Measurements from ENCODE around the gene TMEM61. TPM values are rescaled to one million over a fixed set of nuclear protein-coding genes. Genes with fewer than 3 reads are reported as not detected.
A peak's percentile ranks its signal among the peaks of the same experiment; 100 is the strongest.

The TMEM61 gene
- total and polyA plus RNA-seq, 2 of the 8 experiments (the other 6 are each of a cell fraction or from before 2014, with no cell fraction given): 0.54 to 1.4 TPM

DNA sequence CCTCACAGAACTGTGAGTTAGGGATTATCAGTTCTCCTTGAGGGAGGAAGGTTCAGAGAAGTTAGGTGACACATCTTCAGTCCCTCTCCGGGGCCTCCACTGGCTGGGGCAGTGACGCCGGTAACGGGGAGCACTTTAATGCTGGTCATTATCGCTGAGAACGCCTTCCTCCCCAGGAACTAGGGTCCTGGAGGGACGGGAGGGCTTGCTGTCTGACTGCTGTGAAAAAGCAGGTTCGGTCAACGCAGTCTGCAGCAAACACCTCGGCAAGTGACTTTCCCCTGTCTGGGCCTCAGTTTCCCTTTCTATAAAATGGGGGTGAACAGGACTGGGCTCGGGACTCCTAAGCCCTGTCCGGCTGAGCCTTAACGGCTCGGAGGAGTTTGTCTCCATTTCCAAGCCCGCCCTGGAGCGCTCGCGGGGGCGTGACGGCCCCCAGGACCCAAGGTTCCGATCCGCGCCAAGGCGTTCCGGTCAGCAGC, 341 bp upstream of the TMEM61 start:
- Histone ChIP-seq H2BK12ac (ENCODE audit: low read depth, low read length) (peak overlapping the region; percentile 95), H3K9me3 (ENCODE audit: insufficient read depth in 2 of 2, low read depth in 1 of 2, low read length in 1 of 2) (no peaks in the 10 kb centered on the region), H3K27me3 (replicated peaks in 1 of 4; ENCODE audit: control insufficient read depth in 3 of 4, extremely low read depth in 1 of 4, insufficient read depth in 3 of 4, low read length in 3 of 4) (peaks cover 0 to 29% (median 18%) of the 10 kb centered on the region in 4 experiments; a peak in 6 of 7 replicates), H3K56ac (replicated peaks; ENCODE audit: insufficient read length, low read depth, low read length) (no peak overlapping the region), H2BK120ac (replicated peaks; ENCODE audit: low read depth, low read length) (no peak overlapping the region), H3K4me3 (ENCODE audit: extremely low read depth in 1 of 4, insufficient read depth in 2 of 4, low read depth in 3 of 4, low read length in 4 of 4) (peak overlapping the region; percentile 39 to 66 (median 50)), H2BK15ac (ENCODE audit: low read length) (peak overlapping the region; percentile 97; the same call in 1 of the 2 replicates), H3K36me3 (ENCODE audit: control insufficient read depth in 2 of 4, insufficient read depth in 4 of 4, low read length in 3 of 4) (no peaks in the 10 kb centered on the region), H4K5ac (ENCODE audit: insufficient read length, low read depth, low read length) (no peak overlapping the region), H4K91ac (replicated peaks; ENCODE audit: insufficient read length, low read length) (no peak overlapping the region), H4K8ac (ENCODE audit: extremely low read depth, insufficient read depth, low read length) (peak overlapping the region; percentile 90; the same call in 1 of the 2 replicates), H3K79me1 (ENCODE audit: low read depth, low read length) (no peaks in the 10 kb centered on the region), H2BK5ac (ENCODE audit: low read depth, low read length) (no peak overlapping the region), H3K9ac (replicated peaks in 1 of 4; ENCODE audit: extremely low read depth in 1 of 4, low read depth in 3 of 4, low read length in 3 of 4) (no peak overlapping the region; a peak in 1 of 7 replicates), H3K18ac (ENCODE audit: extremely low read depth, low read length) (0 out of 2 replicates have a peak overlapping the region, but pooled peaks have one; percentile 27), H3K14ac (ENCODE audit: insufficient read length) (no peak overlapping the region), H3K23me2 (ENCODE audit: low read depth, low read length) (peaks cover 8% of the 10 kb centered on the region), H2BK20ac (ENCODE audit: low read length) (peak overlapping the region; percentile 93; the same call in 1 of the 2 replicates), H2AK5ac (ENCODE audit: low read depth, low read length) (no peak overlapping the region; the same call in 1 of the 2 replicates), H3K4ac (replicated peaks; ENCODE audit: insufficient read length, low read depth, low read length) (no peak overlapping the region), H3K4me2 (ENCODE audit: insufficient read depth in 1 of 2, low read depth in 2 of 2, low read length in 2 of 2) (peak overlapping the region; percentile 58 to 78), H3K79me2 (ENCODE audit: control insufficient read depth in 1 of 2, insufficient read depth in 2 of 2, low read length in 2 of 2) (no peaks in the 10 kb centered on the region), H3K23ac (ENCODE audit: insufficient read length) (no peak overlapping the region), H3K4me1 (replicated peaks in 1 of 4; ENCODE audit: control insufficient read depth in 3 of 4, insufficient read depth in 4 of 4, low read length in 3 of 4) (peaks cover 4 to 8% (median 7%) of the 10 kb centered on the region in 4 experiments; a peak in 6 of 7 replicates), H2AFZ (ENCODE audit: low read length) (no peak overlapping the region), H3K27ac (ENCODE audit: low read depth, low read length) (no peak overlapping the region), H4K20me1 (replicated peaks in 1 of 2; ENCODE audit: control insufficient read depth in 1 of 2, insufficient read depth in 2 of 2, low read length in 2 of 2) (no peaks in the 10 kb centered on the region)
- ChIA-PET CTCF (ENCODE audit: partially characterized antibody) (interaction anchor here (1.4 to 18.4 kb wide), 5 partner anchors 9 to 40 kb away, joined by 3 to 436 read pairs (median 12); no protein-coding TSS in a partner anchor), POLR2A (ENCODE audit: partially characterized antibody) (no interaction called here)
- no peak for FAIRE-seq
- 59% methylated on average over 15 of the region's 25 CpGs; no CpG with 5 or more reads in 1 of the 2 experiments for WGBS, 2 experiments (ENCODE audit: extremely low coverage in 1 of 2, insufficient coverage in 1 of 2, insufficient read length in 1 of 2, insufficient replicate concordance in 2 of 2, low coverage in 1 of 2, low lambda C conversion rate in 2 of 2, missing lambda C conversion rate in 1 of 2)
- no peak for DNase-seq (ENCODE audit: low read depth in 1 of 2, low spot score in 2 of 2)
- TF ChIP-seq EP300 (IDR thresholded peaks at IDR 0.05; ENCODE audit: borderline replicate concordance in 1 of 2, low read depth in 2 of 2, low read length in 2 of 2) (no peak), KDM1A (IDR thresholded peaks at IDR 0.05; ENCODE audit: borderline replicate concordance, low read length) (peak; percentile 67; the same call in 1 of the 2 replicates), EZH2 (IDR thresholded peaks at IDR 0.05; ENCODE audit: low read depth, low read length, severe bottlenecking) (peak; percentile 17), SUZ12 (IDR thresholded peaks at IDR 0.05; ENCODE audit: low read length) (0 out of 2 replicates have a peak, but pooled peaks have one; percentile 28)

Measured in H1 (cell line).